Measurements from ENCODE around the gene MAT2A.

- TF ChIP-seq CTCF (optimal IDR thresholded peaks at IDR 0.05 in 1 of 3, IDR thresholded peaks at IDR 0.05 in 1 of 3, conservative IDR thresholded peaks at IDR 0.05 in 1 of 3; ENCODE audit: extremely low read depth in 1 of 3, insufficient read depth in 2 of 3, low read length in 3 of 3): no peak
- TF ChIP-seq EZH2 (IDR thresholded peaks at IDR 0.05; ENCODE audit: low read length): no peak
Observed at GRCh38 chr2:85534099-85534498, 4.9 kb upstream of the MAT2A start.
